ENCODE measurements around the gene NAV2.

NAV2 gene

DNA sequence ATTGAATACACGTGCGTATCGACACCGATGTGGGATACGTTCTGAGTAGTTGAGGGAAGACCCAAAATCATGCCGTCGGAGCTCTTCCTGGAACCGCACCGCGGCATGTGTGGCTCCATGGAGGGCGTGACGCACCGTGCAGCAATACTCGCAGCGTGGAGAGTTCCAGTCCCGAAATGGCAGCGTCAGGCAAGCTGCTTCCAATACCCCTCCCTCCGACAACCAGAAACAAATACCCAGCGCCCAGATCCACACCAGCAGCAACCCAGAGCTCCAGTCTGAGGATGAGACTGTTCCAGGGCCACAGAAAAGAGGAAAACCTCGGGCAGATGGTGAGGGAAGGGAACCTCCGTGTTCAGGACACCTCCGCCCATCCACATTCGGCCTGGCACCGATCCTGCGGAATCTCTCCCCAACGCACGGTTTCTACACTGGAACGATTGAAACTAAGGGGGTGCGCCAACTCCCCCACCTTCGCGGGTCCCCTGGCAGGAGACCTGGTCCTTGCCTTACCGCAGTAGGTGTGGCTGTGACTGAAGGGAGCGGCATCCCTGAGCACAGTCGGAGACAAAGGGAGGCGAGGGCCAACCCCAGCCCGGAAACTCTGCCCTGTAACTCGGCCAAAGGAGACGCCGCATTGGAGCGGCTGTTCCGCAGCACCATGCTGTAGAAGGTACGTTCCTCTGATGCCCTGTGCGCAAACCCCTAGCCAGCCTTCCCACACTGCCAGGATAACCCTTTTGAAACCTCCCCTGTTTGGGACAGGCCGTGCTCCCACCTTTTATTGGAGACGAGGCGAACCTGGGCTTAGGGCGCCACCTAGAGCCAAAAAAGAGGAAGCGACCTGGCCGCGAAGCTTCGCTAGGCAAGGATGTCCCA, 419.4 kb downstream of the NAV2 start:
- no peak for DNase-seq

DNA sequence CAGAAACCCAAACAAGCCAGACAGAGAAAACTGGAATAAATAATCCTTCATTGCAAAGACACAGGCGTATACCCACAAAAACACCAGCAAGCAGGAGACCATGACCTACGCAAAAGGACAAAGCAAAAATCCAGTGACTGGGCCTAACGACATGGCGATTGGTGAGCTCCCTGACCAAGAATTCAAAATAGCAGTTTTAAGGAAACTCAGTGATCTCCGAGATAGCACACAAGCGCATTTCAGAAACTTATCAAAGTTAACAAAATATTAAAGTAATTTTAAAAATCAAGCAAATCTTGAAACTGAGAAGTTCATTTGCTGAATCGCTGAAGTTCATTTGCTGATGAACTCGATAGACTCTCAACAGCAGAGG, 420.0 kb downstream of the NAV2 start:
- no peak for DNase-seq

DNA sequence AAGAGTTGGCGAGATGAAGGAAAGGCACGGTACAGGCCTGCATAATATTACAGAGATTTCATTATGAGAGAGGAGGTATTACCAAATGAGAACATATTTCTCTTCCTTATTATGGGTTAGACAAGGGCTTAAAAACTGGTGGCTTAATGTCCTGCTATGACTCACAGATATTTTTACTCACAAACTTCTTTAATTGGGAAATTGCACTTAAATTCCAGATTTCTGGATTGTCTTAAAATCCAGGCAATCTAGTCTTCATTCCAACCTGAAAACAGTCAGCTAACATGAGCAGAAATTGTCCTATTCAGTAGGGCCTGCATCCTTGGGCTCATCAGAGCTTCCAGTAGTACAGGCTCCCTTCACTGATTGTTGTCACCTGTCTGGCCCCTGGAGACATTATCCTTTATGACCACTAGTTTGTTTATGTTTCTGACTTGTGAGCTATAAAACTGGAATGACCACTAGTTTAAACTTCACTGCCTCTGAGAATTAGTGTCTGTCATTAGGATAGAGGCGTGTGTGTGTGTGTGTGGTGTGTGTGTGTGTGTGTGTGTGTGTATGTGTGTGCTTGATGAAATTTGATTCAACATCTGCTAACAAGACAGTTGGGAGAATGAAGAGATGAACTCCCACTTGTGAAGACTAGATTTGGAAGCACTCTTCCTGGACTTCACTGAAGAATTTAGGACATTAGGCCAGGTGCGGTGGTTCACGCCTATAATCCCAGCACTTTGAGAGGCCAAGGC, 422.5 kb downstream of the NAV2 start:
- no peak for DNase-seq

DNA sequence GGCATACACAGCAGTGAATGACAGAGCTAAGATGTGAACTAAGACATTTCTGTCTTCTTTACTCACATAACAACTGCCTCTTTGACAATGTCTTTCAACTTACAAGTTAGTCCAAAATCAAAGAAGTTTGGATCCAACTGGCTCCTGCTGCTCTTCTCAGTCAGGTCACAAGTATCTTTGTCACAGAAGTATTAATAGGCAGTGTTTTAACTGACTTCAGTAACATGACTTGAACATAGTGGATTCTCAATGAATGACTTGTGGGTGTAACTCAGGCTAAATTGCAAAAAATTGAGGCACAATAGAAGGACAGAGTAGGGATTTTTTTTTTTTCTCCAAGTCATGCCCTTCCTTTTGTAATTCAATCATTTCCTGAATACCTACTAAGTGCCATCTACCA, 425.0 kb downstream of the NAV2 start:
- no peak for DNase-seq

DNA sequence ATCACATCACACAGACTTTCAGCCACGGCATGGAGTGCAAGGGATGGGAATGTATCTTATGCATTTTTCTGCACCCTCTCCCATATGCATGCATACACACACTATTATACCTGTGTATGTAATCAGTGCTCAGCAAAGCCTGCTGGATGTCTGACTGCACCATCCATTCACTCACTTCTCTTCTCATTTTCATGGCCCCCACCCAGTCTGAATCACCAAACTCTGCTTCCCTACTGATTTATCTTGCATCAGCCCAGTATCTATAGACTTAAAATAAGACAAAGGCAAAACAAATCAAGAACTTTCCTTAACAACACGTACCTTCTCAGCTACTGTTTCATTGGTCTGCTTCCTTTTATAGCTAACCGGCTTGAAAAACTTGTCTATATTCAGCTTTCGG, 426.1 kb downstream of the NAV2 start:
- DNase-seq = no peak

DNA sequence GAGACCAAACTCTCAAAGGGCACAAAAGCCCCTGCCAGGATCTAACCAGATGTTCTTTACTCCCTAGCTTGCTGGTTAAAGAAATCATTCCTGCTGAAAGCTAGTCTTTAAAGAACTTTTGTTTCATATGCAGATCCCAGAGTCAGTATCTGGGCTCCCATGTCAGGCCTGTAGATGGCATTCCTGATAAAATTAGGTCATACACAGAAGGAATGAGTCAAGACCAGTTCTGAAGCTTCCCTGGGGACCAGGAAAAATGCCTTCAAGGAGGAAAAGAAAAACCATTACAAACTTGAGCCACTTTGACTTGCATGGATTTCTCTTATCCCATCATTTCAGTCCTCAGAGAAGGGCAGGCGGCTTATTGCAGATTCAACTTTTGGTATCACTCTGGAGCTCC, 441.7 kb downstream of the NAV2 start:
- DNase-seq = no peak

DNA sequence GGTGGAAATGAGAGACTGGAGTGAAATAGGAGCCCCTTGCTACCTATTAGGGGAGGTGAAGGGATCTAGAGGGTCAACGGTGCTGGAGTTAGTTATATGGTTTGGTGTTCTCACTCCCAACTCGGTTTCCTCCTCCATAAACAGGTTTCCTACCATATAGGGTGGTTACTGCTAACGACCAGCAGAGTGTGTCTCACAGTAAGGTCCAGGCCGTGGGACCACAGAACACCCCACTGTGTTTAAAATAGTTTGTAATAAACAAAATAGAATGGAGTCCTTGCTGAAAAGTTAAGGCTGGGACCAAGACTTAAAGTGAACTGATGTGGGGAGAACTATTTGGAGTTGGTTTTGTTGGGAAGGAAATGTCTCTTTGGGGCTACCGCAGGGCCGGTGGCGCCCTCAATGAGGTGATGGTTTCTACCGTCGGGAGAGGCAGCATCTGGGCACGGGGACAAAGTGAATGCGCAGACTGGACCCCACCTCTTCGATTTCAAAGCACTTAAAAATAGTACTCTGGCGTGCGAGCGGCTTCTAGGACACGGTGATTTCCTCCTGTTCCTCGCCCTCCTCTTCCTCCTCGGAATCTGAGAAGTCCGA, 443.1 kb downstream of the NAV2 start:
- no peak for DNase-seq

DNA sequence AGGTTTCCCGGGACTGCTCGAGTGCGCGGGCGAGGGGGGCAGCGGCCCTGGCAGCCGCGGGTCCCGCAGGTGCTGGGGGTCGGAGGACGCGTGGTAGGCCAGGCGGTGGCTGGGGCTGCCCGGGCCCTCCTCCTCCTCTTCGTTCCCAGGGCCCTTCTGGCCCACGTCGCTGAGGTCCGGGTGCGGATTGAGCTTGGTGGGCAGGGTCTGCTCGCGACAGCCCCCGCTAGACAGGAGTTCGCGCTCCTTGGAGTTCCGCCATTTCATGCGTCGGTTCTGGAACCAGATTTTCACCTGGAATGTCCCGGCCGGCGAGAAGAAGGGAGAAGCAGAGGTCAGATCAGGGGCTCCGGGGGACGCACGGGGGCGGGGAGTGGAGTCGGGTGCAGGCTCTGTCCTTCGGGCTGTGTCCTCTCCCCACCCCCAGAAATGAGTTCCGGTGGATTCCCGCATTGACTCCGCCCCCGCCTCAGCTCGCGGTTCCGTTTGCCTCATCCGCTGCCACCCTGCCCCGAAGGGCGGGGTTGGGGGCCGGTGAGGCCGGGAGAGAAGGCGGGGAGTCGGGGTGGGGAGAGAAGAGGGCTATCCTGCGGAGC, 443.7 kb downstream of the NAV2 start:
- no peak for DNase-seq

DNA sequence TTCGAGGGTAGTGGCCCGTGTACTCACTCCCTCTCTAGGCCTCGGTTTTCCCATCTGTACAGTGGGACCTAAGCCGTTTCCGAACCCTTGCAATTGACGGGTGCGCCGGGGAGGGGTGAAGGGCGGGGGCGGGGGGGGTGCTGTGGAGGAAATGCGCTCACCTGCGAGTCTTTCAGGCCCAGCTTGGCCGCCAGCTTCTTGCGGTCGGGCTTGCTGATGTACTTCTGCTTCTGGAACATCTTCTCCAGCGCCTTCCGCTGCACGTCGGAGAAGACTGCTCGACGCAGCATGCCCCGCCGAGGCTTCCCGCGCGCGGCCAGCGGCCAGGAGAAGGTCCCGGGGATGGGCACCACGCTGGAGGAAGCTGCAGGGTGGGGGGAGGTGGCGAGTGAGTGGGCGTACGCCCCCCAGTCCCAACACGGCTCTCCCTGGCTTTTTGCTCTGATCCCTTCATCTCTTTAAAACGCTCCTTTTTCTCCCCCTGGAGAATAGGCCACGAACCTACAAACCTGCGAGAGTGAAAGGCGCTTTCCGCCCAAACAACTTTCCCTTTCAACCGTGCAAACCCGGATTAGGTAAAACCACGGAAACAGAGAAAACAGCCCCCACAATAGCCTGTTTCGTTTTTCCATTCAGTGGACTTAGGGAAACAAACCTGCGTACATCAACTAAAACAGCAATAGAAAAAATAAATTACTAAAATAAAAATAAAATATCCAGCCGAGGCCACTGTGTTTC, 444.4 kb downstream of the NAV2 start:
- DNase-seq = no peak

DNA sequence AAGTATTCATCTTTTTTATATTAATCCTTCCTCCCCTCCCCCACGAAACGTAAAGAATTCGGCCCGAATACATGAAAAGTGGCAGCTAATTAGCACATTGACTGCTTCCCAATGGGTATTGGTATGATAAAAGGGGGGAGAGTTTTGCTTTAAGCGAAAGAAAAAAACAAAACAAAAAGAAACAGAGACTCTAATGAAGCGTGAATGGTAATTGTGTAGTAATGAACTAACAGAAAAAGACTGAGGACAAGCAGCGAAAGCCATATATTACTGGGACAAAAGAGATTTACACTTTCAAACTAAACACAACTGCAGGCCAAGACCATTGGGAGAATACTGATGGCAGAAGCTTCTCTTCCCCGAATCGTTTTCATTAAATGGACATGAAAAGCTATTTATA, 445.1 kb downstream of the NAV2 start:
- DNase-seq = no peak

DNA sequence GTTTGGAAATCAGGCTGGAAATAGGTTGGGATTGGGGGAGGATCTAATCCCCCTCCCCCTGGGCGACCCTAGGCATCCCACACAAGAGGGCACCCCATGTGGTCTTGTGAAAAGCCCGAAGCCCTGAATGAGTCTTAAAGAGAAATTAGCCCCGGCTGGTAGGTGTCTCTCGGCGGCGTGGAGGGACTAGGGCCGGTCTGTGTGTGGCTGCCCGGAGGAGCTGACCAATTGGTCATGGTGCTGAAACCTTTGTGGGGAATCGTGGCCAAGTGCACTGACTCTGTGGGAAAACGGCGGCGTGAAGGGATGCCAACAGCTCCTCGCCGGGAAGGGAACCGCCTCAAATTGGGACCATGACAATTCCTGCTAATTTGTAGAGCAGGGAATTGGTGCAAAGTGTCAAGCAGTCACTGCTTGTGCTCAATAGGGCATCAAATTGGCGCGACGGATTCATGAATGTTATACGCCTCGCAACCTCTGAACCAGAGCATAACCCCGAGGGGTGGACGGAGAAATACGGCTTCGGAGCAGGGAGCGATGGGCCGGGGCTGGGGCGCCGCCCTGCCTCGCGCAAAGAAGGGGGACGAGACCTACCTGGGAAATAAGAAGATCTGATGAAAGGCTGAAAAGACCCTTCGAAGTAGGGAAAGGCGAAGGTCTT, 446.1 kb downstream of the NAV2 start:
- DNase-seq = no peak

DNA sequence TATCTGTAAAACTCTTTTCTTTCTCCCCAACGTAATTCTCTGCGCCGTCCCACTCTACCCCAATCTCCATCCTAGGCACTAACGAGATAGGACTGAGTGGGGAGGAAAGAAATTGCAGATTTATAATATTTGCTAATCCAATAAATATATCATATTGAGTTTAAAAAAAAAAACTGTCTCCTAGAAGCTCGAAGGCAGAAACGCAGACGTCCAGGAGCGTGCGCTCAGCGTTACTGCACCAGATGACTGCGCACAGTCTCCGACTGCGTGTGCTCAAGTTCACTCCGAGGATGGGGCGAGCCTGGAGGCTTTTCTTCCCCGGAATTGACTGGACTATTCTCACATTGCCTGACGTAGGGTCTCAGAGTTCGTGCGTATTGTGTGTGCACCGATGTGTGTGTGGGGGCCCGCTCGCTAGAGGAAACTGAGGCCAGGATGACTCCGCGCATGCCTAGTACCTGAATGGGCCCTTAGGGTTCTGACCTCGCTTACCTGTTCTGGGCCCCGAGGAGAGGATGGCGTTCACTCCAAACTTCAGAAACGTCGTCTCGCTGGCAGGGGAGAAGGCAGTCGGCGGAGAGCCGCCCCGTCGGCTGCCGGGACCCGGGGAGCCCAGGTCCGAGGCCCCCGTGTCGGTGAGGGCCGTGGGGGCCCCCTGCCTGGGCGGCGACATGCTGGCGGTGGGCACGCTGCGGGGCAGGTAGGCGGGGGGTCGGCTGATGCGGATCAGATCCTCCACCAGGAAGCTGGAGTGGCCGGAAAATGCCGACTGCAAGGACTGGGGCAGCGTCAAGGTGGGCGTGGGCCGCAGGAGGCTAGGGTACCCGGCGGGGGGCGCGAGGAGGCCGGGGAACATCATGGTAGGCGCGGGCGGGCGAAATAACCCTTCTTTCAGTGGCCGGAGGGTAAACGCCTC, 447.1 kb downstream of the NAV2 start:
- DNase-seq = no peak

DNA sequence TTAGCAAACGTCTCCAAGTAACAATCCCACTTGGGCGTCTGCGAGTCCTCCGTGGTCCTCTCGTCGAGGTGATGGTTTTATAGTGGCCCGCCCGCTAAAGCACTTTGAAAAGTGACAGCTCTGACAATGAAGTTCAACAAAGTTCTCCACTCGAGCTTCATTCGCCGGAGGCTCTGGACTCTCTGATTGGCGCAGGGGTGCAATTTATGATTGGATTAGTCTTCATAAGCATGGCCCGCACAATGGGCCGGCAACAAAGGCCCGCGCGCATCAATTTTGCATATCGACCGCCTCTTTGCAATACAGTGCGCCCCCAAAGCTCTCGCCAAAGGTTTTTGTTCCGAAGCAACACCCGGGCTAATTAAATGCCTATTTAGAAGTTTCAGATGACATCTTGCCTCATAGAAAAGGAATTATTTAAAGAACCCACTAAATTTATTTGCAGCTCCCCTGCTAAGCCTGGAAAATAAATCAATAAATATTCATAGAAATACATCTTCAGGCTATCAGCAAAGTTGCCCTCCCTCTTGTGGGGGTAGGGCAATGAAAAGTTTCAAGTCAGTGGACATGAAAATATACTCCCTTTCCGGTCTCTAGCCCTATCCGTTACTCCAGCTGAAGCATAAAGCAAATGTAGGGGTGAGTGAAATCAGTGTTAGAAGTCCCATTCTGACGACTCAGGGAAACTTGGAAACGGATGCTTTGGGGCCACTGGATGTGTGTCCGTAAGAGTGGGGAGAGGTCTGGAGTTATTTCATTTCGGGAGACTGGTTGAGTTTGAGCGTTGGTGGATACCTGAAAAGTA, 448.0 kb downstream of the NAV2 start, which contains the start of gene DBX1:
DBX1 (minus strand) TSS at position 51 of the 805 bp plus-strand sequence. CDS start 151 bp downstream, outside the sequence.
- DNase-seq = no peak

DNA sequence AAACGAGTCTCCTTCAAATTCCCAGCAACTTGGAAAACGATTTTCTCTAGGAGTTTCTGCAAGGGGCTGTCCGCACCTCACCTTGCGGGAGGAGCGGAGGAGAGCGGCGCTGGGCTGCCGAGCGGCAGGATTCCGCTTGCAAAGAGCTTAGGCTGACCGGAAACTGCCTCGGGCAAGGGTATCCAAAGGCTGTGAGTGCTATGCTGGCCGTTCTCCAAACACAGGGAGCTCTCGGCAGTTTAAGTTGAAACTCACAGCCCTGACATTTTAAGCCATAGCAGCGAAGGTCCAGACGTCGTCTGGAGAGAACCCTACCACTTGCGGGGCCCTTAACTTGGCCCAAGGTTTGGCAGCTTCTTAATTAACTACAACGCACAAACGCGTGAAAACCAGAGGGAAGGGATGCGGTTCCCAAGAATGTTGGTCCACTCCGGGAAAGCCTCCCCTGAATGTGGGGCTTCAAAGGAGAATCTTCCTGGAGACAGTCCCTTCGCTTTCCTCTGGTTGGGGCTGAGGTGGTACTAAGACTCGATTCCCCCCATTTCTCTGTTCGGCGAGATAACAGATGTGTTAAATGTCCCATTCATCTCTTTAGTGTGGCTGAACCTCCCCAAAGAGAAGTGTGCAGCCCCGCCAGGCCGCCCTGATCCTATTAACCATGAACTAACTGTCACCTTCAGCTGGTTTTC, 448.7 kb downstream of the NAV2 start:
- DNase-seq = no peak

DNA sequence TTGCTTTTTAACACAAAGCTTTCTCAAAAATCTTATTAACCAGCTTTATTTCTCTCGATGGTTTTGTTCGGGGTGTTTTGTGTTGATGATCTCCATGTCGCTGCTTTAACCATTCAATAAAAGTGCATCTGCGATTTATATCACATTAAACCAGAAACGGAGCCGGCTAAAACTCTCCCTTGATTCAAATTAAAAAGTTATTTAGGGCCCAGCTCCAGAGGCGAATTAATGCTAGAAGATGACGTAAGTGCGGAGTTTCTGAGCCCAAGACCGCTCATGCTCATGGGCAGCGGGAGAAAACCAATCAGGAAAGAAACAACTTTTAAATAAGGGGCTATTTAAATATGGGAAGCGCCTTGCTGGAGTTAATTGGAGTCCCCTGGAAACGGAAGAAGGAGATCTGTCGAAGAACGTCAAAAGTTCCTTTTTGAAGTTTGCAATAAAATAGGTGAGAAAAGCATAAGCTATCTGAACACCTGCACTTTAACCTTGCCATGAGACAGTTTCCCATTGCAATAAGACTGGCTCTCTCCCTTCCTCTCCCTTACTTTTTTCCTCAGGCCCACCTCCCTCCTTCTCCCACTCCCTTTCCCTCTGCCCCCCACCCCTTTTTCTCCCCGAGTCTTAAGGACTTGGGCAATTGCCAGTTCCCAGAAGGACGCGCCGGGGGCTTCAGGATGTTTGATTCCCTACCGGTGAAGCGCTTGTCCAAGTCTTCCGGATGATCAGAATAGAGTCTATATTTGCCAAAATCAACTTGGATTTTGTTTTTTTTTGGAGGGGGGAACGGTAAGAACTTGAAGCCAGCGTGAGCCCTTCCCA, 449.5 kb downstream of the NAV2 start:
- DNase-seq = no peak

DNA sequence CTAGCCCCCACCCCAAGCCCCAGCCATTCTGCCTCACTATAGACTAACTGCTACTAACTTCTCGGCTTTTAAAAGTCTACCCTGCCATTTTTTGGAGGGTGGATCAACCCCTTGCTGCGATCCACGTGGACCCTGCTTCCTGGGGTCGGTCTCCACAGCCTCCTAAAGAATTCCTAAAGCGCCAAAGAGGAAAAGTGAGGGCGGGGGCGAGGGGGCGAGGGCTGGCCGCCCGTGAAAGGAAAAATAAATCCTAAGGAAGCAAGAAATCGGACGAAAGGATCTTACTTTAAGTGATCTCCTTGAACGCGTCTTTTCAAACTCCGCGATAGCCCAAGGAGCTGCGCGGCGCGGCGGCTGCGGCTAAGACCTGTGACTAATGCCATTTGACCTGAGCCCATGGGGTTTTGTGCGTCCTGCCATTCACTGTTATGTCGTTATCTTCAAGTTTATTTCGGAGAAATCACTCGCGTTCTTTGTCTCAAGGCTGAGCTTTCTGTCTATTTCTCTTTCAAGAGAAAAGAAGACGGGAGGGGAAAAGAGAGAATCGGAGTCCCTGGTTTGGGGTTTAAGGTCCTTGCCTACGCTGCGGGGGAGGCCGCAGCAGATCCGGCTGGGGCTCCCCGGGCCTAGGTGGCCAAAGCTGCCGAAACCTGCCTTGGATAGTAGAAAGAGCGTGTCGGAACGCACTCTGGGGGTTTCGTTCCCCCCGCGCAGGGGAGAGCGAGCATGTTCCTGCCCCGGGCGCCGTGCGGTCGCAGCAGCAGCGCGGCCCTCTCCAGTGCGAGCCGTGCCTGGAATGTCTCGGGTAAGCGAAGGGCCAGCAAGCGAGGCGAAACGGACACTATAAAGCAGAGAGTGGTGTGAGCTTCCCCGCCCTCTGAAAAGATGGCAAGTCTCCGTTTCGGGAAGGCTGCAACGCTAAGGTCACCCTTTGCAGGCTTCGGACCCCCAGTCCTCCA, 450.5 kb downstream of the NAV2 start:
- DNase-seq = no peak

DNA sequence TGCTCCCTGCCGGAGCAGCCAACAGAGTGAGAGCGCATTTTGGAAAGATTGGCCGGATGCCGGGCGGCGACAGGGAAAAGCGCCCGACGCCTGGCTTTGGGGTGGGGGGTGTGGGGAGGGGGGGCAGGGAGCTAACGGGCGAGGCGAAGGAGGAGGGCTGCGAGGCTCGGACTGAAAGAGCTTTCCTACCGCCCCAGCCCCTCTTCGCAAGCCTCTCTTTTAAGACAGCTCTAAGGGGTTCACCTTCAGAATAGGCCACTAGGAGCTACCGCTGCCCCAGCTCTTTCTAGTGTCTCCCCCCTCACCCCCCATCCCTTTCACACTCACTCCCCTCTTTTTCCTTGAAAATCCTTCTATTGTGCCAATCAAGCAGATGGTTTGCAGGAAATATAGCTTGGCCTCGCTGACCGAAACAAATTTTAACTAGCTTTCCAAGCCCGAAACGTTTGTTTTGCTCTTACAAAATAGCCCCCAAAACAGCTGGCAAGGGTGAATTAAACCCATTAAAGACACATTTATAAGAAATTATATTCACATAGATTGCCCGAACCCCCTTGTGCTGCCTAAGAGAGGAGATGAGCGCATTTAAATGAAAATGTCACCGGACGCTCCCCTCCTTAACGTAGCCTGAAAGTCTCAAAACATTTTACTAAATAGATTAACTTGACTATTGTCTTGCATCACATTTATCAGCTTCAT, 451.3 kb downstream of the NAV2 start:
- no peak for DNase-seq
